Effector memory CD8-positive, alpha-beta T cell (primary cell): ENCODE data around the gene DALRD3.

ENCODE experiments used
- ATAC-seq: fragments of 150-1000 bp; cut with Tn5 transposase; replicated peaks from 2 replicates; pipeline ENCODE4 v1.10.0; 2021; ENCODE audit warnings: mild to moderate bottlenecking, moderate library complexity
- DNase-seq, 3 experiments: peaks; one replicate each; pipeline ENCODE4 v3.0.0; 2021
- H3K27ac Mint-ChIP-seq, 2 donors: one replicate each; pipeline ENCODE4 v1.8.0; 2022; ENCODE audit warnings: mild to moderate bottlenecking in 2 of 2, mixed read lengths in 2 of 2, moderate library complexity in 2 of 2
- H3K27me3 Mint-ChIP-seq, 2 donors: one replicate each; pipeline ENCODE4 v1.8.0; 2022; ENCODE audit warnings: mixed read lengths in 2 of 2
- H3K36me3 Mint-ChIP-seq: one replicate; pipeline ENCODE4 v1.8.0; 2022; ENCODE audit warnings: mild to moderate bottlenecking, moderate library complexity, mixed read lengths; ENCODE audit not compliant: insufficient read depth
- H3K4me1 Mint-ChIP-seq, 2 donors: one replicate each; pipeline ENCODE4 v1.8.0; 2022; ENCODE audit warnings: low read depth in 2 of 2, mixed read lengths in 2 of 2
- H3K4me3 Mint-ChIP-seq, 2 donors: one replicate each; pipeline ENCODE4 v1.8.0; 2022; ENCODE audit warnings: mild to moderate bottlenecking in 2 of 2, mixed read lengths in 2 of 2, moderate library complexity in 2 of 2
- H3K9me3 Mint-ChIP-seq, 2 donors: one replicate each; pipeline ENCODE4 v1.8.0; 2022; ENCODE audit warnings: mixed read lengths in 2 of 2

The DALRD3 gene

DNA sequence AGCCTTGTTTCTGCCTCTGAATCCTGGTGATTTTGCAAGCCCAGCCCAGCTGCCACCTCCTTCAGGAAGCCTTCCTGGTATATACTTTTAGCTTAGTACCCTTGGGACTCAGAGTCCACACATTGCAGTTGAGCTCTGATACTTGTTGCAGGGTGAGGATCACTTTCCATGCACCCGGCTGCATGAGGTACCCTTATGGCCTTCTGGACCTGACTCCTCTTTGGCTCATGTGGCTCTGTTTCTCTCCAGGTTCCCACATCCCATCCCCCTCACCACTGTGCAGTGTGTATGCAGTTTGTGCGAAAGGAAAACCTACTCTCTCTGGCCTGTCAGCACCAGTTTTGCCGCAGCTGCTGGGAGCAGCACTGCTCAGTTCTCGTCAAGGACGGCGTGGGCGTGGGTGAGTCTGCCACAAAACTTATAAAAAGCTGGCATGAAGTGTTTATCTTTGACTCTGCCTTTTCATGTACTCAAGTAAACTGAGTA, 51.5 kb downstream of the DALRD3 start:
- Mint-ChIP-seq H3K9me3 (no peaks in the 10 kb centered on the region), H3K36me3 (peaks cover 80% of the 10 kb centered on the region), H3K27ac (peak overlapping the region; percentile 29 to 72), H3K4me3 (no peak overlapping the region), H3K27me3 (no peaks in the 10 kb centered on the region), H3K4me1 (peaks cover 4 to 12% of the 10 kb centered on the region in 2 donors)
- DNase-seq (no peak), ATAC-seq (no peak)

DNA sequence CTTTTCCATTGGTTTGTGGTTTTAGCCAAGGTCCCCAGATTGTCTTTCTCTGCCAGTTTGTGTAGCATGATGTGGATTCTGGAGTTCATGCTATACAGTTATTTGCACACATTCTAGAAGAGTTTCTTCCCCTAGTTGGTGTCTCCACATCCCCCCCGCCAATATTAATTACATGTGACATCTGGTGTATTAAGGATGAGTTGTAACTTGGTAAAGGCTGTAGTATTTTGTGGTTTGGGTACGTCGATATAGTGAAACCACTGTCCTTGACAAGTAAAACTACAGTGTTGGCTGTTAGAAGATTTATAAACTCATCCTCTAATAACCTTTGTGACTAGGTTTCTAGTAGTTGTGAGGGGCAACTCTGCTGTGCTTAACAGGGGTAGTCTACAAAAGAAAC, 52.0 kb downstream of the DALRD3 start:
- Mint-ChIP-seq H3K4me1 (peaks cover 4 to 12% of the 10 kb centered on the region in 2 donors), H3K9me3 (no peaks in the 10 kb centered on the region), H3K36me3 (peaks cover 79% of the 10 kb centered on the region), H3K4me3 (no peak overlapping the region), H3K27ac (peak overlapping the region in 1 of 2 donors; percentile 29), H3K27me3 (no peaks in the 10 kb centered on the region)
- no peak for DNase-seq
- peak; percentile 26 for ATAC-seq
